ENCODE data around the gene ZBP1.

GRCh38 chr20:57628047-57628961 lies 8.1 kb upstream of the ZBP1 start:
- TF ChIP-seq POLR2A (IDR thresholded peaks at IDR 0.05) (no peak), CTCF (IDR thresholded peaks at IDR 0.05) (no peak)
